TTC549 (cell line): ENCODE results near the gene PRSS27.
"Not testable (repeated sequence)": the region's sequence is repeated elsewhere in the genome, so short reads cannot be mapped to it uniquely, and the experiment has no call there.

Experiments
- FAIRE-seq: peaks from 2 replicates; lab custom pipeline; 2012; peaks lifted over from hg19 to GRCh38; lab: Jason Lieb, UNC

Gene PRSS27

DNA sequence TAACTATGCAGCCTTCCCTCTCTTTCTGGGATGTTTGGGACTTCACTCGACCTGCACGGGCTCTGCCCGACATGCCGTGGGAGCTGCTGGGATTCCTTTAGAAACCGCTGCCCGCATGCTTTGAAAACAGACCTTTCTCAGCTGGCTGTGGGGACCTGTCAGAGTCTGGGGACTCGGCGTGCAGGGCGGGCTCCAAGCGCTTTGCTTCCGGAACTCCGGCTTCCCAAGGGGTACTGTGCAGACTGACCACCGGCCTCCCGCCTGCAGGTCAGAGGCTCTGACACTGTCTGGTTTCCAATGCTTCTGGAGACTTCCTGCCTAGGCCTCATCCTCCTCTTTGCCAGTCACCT lies 11.8 kb downstream of the PRSS27 start:
- no peak for FAIRE-seq

DNA sequence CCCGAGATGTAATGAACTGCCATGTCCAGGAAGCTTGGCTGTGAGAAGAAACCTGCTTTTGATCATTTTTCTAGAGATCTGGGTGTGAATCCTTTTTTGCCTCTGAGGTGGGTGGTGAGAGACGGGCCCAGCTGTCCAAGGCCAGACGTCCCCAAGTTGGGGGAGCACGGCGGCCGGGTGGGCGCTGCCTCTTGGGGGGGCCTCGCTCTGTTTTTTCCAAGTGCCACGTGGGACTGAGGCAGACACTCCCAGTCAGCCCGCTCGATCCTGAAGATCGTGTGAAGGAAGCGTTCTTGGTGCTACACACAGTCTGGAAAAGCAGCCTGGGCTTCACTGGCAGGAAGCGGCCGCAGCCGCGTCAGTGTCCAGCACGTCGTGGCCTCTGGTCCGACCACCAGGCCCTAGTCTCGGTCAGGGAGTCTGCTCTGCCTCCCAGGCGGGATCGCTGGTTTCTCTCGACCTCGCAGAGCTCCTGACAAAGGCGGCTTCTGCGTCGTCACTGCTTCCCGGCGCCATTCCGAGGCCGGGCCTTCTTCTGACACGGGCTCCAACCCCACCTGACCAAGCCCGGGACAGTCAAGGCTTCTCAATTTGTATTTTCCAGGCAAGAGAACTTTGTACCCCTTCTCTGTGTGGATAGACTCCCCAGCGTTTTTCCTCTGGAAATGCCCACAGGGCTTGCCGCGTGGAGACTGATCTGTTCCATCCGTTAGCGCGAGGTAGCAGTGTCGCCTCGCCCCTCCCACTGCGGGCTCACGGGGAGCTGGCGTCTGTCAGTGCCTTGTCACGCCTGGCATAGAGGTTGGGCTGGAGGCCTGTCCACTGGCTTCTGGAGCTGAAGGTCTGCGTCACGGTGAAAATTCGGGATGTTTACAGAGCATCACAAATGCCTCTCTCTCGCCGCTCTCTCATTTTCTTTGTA lies 12.4 kb downstream of the PRSS27 start:
- FAIRE-seq, result no peak

DNA sequence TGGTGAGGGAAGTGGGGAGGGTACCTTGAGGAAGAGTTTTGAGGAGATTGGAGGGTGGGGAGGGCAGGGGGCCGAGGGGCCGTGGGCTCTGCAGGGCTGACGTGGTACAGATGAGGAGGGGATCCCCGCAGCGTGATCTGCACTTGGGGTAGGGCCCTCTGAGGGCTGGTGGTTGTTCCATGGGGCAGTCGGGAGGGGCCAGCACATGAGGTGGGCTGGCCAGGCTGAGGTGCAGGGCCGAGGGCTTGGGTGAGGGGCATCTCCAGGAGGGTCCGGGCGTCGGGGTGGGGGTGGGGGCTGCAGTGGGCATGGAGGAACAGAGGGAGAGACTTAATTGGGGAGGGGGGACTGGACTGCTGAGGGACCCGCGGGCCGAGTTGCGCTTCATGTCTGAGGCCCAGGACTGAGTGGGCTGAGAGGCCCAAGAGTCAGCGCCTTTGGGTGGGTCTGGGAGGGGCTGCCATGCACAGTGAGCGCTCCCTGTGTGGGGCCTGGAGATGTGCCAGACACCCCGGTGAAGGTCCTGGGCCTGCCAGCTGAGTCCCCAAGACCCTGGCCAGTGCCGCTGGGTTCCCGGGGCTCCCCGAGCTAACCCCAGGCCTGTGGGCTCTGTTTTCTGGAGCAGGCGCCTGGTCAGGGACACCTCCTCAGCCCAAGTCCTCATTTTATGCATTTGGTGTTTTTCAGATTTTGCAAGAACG lies 13.3 kb downstream of the PRSS27 start:
- no peak for FAIRE-seq

DNA sequence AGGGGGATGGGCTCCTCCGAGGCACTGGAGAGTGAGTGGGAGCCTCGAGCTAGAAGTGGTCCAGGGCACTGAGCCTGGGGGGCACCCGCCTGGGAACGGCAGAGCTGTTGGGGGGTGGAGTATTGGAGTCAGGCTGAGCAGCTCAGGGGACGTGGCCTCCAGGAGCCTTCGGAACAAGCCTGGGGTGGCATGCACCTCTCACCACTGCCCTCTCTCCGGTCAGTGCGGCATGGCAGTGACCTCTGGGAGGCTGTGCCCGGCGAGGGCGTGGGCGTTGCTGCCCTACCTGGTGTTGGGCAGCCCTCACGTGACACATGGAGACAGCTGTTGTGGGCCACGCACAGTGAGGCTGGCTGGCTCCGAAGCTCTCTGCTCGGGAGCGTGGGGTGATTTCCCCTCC lies 13.9 kb downstream of the PRSS27 start:
- FAIRE-seq, result no peak

DNA sequence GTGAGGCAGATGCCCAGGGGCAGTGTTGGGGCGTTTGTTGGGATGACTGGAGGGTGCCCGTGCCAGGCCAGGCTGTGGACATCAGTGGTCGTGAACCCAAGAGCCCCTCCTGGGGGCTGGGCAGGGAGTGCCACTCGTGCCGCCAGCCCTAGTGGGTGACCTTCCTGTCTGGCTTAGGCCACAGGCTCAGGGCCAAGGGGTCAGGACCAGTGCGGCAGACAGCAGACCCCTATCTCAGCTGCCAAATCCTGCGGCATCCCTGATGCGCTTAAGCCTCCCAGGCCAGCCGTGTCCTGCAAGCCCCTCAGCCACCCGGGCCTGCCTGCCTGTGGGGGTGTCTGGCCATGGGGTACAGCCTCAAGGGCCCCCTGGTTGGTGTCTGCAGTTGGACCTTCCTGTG lies 14.7 kb downstream of the PRSS27 start:
- FAIRE-seq, result no peak

DNA sequence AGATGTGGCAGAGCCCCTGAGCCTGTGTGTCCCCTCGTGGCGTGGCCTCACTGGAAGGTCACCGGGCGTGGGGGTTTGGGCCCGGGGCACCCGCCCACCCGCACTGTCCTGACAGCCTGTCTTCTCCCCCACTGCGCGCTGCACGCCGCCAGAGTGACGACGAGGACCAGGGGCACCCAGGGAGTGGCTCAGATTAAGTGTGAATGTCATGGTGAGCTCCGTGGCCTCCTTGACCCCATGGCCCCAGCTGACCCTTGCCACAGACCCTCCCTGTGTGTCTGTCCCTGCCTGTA lies 15.1 kb downstream of the PRSS27 start:
- no peak for FAIRE-seq

DNA sequence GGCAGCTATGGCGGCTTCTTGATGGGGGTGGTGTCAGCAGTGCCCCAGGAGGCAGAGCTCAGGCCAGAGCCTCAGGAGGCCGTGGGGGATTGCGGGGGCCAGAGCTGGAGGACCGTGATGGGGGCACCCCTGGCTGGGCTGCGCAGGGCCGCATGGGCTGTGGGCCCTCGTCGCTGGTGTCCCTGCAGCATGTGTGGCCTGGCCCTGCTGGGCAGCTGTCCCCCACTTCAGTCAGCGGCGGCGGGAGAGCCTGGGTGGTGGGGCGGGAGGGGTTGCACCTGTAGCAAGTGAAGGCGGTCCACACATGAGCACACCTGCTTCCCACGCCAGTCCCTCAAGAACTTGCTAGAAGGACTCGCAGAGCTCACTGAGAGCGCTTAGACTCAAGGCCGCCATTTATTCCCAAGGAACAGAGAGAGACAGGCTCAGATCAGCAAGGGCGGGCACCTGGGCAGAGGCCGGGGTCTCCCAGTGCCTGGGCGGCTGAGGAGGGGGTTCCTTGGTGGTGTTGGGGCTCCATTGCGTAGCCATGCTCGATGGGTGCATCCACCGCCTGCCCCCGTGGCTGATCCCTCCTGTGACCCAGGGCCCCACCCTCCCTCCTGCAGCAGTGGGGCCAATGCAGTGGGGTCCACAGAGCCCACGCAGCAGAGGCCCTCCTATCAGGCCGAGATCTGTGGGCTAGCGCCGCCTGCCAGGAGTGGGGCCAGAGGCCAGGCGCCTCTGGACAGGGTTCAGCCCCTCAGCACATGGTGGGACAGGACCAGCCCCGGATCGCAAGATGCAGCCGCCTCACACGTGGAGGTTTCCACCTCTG lies 15.7 kb downstream of the PRSS27 start:
- FAIRE-seq, result no peak

DNA sequence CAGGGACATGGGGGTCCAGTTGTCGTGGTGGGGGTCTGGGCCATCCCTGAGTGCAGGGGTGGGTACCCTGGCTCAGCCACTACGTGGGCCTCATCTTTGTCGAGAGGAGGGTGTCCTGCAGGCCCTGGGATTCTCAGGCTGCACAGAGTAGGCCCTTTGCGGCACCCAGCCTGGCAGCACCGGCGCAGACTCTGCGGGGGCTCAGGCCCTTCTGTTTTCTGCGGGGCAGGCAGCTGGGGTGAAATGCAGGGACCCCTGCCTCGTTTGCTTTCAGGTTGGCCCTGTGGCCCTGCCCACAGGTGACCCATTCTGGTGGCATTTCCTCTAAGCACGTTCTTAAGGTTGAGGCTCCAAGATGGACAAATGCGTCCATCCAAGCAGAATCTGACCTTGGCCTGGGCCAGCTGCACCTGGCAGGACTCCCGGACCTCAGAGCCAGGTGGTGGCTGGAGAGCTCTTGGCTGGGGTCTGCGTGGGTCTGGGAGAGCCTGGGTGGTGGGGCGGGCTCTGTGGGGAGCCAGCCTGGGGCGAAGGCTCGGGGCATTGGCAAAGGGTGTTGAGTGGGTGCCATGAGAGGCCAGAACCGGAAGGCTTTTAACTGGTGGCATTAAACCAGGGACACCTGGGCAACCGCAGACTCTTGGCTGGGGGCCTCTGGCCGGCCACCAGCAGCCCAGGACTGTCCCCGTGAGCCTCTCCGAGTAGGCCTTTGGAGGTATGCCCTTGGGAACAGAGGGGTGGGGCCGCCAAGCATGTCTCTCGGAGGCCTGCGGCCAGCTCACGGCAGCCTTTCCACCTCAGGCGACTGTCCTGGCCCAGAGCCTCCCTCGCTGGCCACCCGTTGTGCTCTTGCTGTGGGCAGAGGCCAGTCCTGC lies 16.9 kb downstream of the PRSS27 start:
- FAIRE-seq, result no peak

DNA sequence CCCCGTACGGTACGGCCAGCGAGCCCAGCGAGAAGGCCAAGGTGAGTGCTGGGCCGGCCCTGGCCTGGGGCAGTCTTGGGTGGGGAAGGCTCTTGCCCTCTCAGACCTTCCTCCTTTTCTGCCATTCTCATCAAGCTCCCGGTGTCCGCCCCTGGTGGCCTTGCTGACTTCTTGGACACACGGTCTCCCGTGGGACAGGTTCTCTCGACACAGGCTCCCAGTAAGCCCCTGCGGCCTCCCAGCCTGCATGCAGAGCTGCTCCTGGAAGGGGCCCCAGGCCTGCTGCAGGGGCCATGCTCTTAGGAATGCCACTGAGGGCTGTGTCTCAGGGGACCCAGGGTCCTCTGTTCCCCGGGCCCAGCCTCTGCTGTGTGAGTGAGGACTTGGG lies 17.6 kb downstream of the PRSS27 start:
- no peak for FAIRE-seq

DNA sequence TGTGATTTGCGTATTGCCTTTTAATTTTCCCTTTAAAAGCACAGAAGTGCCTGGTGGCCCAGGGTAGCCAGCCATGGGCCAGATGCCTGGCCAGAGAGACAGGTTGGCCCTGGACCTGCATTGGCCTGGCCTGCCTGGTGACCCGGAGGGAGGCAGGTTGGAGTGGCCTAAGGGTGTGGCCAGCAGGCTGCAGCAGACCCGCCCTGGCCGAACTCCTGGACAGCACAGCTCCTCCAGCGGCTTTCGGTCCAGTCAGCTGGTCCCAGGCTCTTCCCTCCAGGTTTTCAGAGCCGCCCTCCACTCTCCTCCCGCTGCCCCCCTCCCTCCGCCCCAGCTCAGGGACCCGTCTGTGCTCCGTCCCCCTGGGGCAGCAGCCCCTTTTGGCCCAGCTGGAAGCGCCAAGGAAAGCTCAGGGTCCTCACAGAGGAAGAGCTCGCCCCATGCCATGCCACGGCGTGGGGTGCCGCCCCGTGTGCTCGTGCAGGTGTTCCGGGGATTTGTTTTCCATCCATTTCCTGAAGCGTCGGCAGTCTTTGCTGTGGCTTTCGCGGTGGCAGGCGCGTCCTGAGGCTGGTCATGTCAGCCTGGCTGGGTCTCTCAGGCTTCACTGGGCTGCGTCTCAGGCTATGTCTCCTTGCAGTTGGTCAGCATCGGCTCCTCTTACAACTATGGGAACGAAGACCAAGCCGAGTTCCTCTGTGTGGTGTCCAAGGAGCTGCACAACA lies 18.1 kb downstream of the PRSS27 start:
- no peak for FAIRE-seq

DNA sequence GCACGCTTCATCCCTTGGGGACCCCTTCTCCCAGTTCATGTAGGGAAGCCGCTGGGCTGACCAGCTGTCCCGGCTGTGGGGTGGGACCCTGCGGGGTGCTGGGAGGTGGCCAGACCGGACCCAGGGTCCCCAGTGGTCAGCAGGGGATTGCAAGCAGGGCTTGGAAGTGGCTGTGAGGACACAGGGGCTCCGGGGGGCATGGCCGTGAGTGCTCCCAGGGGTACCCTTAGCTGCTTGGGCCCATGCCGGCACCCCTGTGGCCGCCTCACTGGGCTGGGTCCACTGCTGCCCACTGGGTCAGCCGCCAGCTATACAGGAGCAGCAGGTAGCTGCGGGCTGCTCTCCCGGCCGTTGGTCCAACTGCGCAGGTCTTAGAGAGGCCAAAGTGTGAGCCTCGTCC lies 18.8 kb downstream of the PRSS27 start:
- FAIRE-seq, result no peak

DNA sequence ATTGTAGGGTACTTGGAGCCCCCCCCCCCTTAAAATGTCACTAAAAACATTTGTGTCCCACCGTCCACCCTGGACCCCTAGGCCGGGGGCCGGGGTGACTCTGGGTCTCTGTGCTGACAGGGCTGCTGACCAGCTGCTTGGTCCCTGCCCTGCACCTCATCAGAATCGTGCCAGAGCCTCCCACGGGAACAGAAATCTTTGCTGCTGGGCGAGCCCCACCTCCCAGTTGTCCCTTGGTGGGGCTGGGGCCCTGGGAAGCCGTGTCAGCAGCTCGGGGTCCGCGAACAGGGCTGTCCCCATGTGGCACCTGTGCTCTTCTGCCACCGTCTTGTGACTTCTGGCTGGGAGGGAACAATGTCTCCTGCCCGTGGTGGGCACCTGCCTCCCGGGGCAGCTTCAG lies 19.2 kb downstream of the PRSS27 start:
- no peak for FAIRE-seq

DNA sequence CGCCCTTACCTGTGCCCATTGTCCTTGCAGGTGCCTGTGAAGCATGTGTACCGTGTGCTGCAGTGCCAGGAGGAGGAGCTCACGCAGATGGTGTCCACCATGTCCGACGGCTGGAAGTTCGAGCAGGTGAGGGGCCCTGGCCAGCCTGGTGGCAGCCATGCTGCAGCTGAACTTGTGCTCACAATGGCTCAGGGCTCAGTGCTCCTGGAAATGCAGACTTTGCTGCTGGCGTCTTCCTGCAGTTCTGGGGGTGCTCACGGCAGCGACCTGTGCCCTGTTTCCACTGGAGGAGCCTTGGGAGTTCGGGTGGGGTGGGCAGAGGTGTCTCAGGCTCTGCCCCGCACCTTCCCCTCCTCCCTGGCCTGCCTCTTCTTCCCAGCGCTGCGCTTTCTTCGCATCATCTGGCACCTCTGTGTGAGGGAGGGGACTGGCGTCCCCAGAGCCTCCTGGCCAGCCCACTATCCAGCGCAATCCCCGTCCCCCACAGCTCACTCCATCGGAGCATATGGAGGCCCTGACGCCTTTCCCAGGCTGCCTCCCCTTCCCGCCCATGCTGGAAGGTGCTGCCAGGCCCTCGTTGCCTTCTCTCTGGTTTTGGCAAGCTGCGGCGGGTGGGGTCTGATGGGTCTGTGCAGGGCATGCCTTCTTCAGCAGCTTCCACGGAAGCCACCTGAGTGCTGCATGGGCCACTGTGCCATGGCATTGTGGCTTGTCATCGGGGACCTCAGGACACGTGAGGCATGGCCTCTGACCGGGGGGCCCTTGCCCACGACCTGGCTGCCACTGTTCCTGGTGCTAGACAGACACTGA lies 20.0 kb downstream of the PRSS27 start:
- no peak for FAIRE-seq

DNA sequence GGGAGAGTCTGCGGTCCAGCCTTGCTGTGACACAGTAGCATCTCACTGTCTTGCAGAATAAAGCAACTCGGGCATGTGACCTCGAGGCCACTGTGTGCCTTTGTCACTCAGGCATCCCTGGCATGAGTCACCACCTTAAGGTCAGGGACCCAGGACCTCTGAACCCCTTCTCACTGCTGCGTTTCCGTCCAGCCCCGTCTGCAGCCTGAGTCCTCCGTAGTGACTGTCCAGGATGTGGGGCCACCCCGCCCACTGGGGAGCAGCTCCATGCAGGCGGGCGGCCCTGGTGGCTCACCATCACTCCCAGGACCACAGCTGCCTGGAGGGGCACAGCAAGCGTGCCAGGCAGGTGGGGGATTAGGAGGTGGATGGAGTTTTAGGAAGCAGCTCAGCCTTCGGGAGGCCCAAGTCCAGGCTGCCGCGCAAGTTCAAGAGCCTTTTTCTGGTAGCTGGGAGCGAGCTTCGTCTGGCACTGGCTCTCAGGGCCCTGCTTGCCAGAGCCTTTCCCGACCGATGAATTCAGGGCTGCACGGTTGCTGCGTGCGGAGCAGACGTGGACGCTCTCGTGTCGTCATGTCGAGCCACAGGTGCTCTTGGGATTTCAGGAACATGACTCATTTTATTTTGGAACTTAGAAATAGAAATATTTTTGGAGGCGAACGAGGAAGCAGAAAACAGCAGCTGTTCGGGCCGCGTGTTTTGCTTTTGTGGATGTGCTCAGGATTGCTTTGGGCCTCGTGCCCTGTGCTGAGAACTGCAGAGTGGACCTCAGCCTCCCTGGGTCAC lies 20.9 kb downstream of the PRSS27 start:
- FAIRE-seq, result no peak

DNA sequence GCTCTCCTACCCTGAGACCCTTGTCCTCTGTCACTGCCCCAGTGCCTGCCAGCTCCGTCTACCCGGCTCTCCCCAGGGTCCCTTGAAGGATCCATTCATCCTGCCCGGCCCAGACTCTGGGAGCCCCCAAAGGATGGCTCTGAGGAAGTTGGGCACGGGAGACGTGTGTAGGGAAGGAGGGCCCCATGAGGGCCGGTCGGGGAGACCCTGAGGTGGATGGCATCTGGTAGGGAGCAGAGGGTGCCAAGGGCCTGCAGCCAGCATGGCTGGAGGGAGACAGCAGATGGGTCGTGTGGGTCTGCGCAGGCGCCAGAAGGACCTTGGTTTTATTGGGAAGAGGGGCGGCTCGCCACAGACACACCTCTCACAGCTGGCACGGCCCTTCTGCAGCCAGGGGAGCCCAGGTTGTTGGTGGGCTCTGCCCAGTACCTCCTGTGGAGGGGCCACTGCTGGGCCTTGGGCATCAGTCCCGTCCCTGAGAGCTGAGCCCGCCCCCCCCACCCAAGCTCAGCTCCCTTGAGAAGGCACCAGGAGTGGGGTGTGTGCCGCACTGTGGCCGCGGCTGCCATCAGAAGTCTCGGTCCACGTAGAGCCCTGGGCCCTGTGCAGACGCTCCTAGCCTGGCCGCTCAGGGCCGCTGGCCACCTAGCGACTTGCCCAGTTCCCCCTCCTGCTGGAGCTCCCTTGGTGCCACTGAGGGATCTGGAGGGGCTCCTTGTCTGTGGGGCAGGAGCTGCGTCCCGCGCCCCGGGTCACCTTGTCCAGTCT lies 21.7 kb downstream of the PRSS27 start:
- no peak for FAIRE-seq

DNA sequence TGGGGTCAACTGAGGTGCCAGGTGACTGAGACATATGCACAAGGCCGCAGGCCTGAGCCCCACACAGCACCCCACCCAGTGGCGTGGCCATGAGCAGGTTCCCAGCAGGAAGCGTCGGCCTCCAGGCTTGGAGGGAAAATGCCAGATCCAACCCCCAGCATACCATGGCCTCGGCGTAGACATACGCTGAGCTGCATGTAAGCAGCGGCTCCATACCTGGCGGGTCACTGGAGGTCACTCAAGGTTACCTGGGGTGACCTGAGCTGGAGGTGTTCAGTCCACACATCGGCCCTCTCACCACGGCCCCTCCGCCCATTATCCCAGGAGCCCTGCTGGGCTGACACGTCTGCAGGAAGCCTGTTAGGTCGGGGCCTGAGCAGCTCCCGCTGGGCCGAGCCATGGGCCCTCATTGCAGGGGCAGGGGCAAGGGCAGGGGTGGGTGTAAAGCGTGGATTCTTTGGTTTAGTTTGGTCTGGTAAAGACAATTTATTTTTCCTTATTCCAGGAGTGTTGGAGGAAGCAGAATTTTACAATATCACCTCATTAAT lies 22.5 kb downstream of the PRSS27 start:
- FAIRE-seq, result no peak

DNA sequence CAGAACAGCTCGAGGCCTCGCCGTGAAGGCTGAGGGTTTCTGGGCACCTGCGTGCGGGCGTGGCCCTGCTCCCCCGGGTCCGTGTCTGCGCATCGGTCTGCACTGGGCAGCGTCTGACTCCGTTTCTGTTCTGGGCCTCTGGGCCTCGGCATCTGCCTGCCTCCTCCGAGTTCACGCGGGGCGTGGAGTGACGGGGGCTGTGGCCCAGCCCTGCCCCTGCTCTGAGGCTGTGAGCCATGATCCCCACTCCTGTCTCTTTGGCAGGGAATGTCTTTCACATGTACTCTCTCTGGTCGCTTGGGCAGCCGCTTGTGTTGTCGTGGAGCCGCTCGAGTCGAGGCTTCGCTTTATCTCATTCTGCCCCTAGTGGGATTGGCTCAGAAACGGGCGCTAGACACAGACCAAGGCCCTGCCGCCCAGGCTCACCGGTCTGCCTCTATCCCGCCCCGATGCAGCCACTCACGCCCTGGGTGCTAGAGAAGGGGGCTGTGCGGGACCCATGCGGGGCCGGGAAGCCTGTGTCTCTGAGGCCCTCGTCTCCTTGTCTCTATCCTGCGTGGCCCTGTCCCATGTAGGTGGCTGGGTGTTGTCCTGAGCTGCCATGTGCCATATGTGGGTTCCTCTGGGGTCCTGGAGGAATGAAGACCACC lies 23.3 kb downstream of the PRSS27 start:
- not testable (repeated sequence) for FAIRE-seq

DNA sequence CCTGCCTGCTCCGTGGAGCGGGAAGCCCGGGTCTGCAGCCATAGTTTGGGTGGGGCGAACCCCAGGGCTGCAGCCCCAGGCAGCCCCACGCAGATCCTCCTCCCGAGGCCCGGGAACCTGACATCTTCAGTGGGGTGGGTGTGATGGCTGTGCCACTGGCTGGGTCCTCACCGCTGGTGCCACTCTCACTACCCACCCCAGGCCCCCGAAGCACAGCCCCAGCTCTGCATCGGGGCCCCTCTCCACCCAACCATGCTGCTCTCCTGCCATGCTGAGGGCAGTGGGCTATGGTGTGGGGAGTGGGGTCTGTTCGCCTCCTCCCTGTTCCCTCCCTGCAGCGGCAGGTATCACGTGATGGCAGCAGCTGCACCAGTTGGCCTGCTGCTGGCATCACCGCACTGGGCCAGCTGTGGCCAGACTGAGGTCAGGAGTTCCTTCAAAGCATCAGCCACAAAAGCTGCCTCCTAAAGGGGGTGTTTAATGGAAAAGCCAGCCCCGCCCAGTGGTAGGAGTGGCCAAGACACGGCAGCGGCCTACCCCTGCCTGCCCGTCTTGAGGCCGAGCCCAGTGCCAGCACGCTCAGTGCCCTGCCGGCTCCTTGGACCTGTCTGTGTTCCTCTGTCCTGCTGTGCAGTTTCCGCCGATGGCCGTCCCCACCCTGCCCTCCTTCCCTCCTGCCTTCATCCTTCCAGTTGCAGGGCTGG lies 26.9 kb downstream of the PRSS27 start:
- no peak for FAIRE-seq
